HUES48 (cell line): ENCODE data around the gene CMSS1.

Experiments used
- H3K27ac ChIP-seq: one replicate; pipeline ENCODE4 v1.7.0; 2013; ENCODE audit warnings: low read depth, low read length, inconsistent platforms
- H3K27me3 ChIP-seq: 2 replicates; pipeline ENCODE4 v1.6.1; 2013; ENCODE audit warnings: mild to moderate bottlenecking, low read length; ENCODE audit not compliant: control insufficient read depth, insufficient read depth
- H3K36me3 ChIP-seq: 2 replicates; pipeline ENCODE4 v1.6.1; 2013; ENCODE audit warnings: low read length; ENCODE audit not compliant: control insufficient read depth, insufficient read depth
- H3K4me1 ChIP-seq: 2 replicates; pipeline ENCODE4 v1.6.1; 2013; ENCODE audit warnings: mild to moderate bottlenecking, low read length; ENCODE audit not compliant: control insufficient read depth, insufficient read depth
- H3K4me3 ChIP-seq: 2 replicates; pipeline ENCODE4 v1.5.1; 2013; ENCODE audit warnings: mild to moderate bottlenecking, low read depth, low read length
- H3K9ac ChIP-seq: 2 replicates; pipeline ENCODE4 v1.6.1; 2013; ENCODE audit warnings: mild to moderate bottlenecking, low read depth, low read length, moderate library complexity
- H3K9me3 ChIP-seq: 2 replicates; pipeline ENCODE4 v1.6.1; 2013; ENCODE audit warnings: low read length; ENCODE audit not compliant: control insufficient read depth, insufficient read depth

Gene CMSS1

GRCh38 chr3:99875929-99876841 is 58.5 kb downstream of the CMSS1 start:
- Histone ChIP-seq H3K36me3 (no peaks in the 10 kb centered on the region), H3K9ac (peak overlapping the region; percentile 61), H3K9me3 (no peaks in the 10 kb centered on the region), H3K27me3 (peaks cover 74% of the 10 kb centered on the region), H3K27ac (peak overlapping the region; percentile 93), H3K4me1 (peaks cover 39% of the 10 kb centered on the region), H3K4me3 (peak overlapping the region; percentile 60)

DNA sequence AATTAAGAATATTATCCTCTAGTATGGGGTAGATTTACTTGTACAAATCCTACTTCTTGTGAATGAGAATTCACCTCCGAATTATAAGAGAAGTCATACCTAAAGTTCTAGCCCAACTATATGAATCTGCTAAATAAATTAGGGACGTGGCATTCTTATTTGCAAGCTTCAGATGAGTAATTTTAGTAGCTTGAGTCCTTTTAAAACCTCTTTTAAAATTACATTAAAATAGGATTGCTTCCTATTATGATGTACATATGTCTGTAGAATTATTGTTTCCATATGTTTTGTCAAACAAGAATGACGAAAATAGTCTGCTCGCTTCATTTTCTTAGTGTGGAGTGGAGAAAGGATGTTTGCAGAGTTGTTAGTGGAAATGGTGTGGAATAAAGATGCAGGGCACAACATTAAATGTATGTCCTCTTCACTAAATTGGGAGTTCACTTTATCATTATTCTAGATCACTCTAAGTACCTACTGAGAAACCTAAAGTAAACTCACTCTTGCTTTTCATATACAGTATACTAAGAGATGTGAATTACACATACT is 59.4 kb downstream of the CMSS1 start:
- Histone ChIP-seq H3K27me3 (peaks cover 72% of the 10 kb centered on the region), H3K36me3 (no peaks in the 10 kb centered on the region), H3K9me3 (no peaks in the 10 kb centered on the region), H3K27ac (peak overlapping the region; percentile 93), H3K4me1 (peaks cover 31% of the 10 kb centered on the region), H3K4me3 (peak overlapping the region; percentile 60), H3K9ac (peak overlapping the region; percentile 61; the same call in 1 of the 2 replicates)

DNA sequence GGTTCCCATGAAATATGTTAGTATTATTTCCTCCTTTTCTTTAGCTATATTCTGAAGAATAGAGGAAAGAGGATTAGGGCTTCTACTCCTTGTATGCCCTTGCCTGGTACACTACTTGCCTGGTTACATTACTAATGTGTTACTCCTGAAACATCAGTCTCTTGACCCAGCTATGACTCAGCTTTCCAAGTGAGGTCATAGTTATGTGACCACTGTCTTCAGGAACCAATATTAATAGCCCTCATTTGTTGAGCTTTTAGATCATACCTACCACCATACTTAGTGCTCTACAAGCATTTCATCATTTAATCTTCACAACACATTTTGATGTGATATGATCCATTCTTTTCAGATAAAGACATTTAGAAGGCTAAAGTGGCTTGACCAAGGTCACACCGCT is 60.3 kb downstream of the CMSS1 start:
- Histone ChIP-seq H3K27ac (no peak overlapping the region), H3K4me1 (peaks cover 31% of the 10 kb centered on the region), H3K36me3 (no peaks in the 10 kb centered on the region), H3K9me3 (no peaks in the 10 kb centered on the region), H3K27me3 (peaks cover 63% of the 10 kb centered on the region), H3K9ac (no peak overlapping the region), H3K4me3 (no peak overlapping the region)

DNA sequence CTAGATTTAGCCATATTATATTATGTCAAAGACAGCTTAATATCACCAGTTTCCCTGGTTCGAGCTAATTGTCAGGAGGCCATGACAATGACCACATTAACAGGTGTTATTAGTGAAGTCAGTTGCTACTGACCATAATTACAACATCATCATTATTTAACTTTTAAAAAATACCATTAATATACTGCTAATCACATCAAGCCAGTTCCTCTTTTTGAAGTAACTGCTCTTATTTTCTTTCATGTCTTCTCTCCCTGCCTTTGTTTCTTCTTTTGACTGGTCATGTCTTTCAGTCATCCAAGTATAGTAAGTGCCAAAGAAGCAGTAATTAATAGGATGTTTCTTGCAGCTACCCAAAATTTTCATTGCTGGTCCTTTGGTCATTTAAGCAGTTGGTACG is 61.6 kb downstream of the CMSS1 start:
- H3K27me3 ChIP-seq: peaks cover 51% of the 10 kb centered on the region
- H3K4me1 ChIP-seq: peaks cover 31% of the 10 kb centered on the region

GRCh38 chr3:99881121-99881524 is 63.5 kb downstream of the CMSS1 start:
- peaks cover 24% of the 10 kb centered on the region for H3K4me1 ChIP-seq
- H3K27ac ChIP-seq: no peak overlapping the region
- peaks cover 37% of the 10 kb centered on the region for H3K27me3 ChIP-seq
- H3K9me3 ChIP-seq: no peaks in the 10 kb centered on the region
- H3K4me3 ChIP-seq: no peak overlapping the region
- H3K36me3 ChIP-seq: no peaks in the 10 kb centered on the region
- no peak overlapping the region for H3K9ac ChIP-seq

More for the DNA sequence above, 61.6 kb downstream of the CMSS1 start:
- no peak overlapping the region for H3K27ac ChIP-seq
- H3K4me3 ChIP-seq: no peak overlapping the region
- H3K9ac ChIP-seq: no peak overlapping the region
- H3K36me3 ChIP-seq: no peaks in the 10 kb centered on the region
- H3K9me3 ChIP-seq: no peaks in the 10 kb centered on the region

GRCh38 chr3:99882436-99883137 is 64.9 kb downstream of the CMSS1 start:
- Histone ChIP-seq H3K27me3 (peaks cover 25% of the 10 kb centered on the region), H3K9me3 (no peaks in the 10 kb centered on the region), H3K27ac (no peak overlapping the region), H3K9ac (no peak overlapping the region), H3K4me3 (no peak overlapping the region), H3K4me1 (peaks cover 13% of the 10 kb centered on the region; the same call in 1 of the 2 replicates), H3K36me3 (no peaks in the 10 kb centered on the region)

GRCh38 chr3:99883138-99883461 is 65.4 kb downstream of the CMSS1 start:
- no peaks in the 10 kb centered on the region for H3K36me3 ChIP-seq
- H3K4me1 ChIP-seq: peaks cover 8% of the 10 kb centered on the region; the same call in 1 of the 2 replicates
- H3K27ac ChIP-seq: no peak overlapping the region
- no peak overlapping the region for H3K9ac ChIP-seq
- no peak overlapping the region for H3K4me3 ChIP-seq
- peaks cover 20% of the 10 kb centered on the region for H3K27me3 ChIP-seq
- no peaks in the 10 kb centered on the region for H3K9me3 ChIP-seq

DNA sequence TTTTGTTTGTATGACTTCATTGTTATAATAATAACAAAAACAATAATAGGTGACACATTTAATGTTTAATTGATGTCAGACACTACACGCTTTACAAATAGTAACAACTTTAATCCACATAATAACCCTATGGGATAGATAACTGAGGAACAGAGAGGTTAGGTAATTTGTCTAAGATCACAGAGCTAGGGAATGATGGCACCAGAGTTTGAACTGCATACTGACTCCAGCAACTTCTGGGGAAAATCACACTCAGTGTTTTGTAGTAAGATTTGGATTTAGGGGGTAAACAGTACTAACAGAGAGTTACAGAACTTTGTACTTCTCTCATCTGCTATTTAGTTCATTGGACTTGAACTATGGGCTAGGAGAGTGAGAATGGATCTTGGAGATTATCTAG is 66.0 kb downstream of the CMSS1 start:
- Histone ChIP-seq H3K4me1 (peaks cover 6% of the 10 kb centered on the region; the same call in 1 of the 2 replicates), H3K9ac (no peak overlapping the region), H3K36me3 (no peaks in the 10 kb centered on the region), H3K27me3 (peaks cover 14% of the 10 kb centered on the region), H3K4me3 (no peak overlapping the region), H3K27ac (no peak overlapping the region), H3K9me3 (no peaks in the 10 kb centered on the region)

- Histone ChIP-seq H3K36me3 (no peaks in the 10 kb centered on the region), H3K27ac (no peak overlapping the region), H3K27me3 (peaks cover 6% of the 10 kb centered on the region), H3K4me1 (peaks cover 6% of the 10 kb centered on the region; the same call in 1 of the 2 replicates), H3K4me3 (no peak overlapping the region), H3K9me3 (no peaks in the 10 kb centered on the region), H3K9ac (no peak overlapping the region)
Measured at GRCh38 chr3:99884484-99884883, 66.8 kb downstream of the CMSS1 start.

- H3K9me3 ChIP-seq: no peaks in the 10 kb centered on the region
Measured at GRCh38 chr3:99885085-99885484, 67.4 kb downstream of the CMSS1 start.

DNA sequence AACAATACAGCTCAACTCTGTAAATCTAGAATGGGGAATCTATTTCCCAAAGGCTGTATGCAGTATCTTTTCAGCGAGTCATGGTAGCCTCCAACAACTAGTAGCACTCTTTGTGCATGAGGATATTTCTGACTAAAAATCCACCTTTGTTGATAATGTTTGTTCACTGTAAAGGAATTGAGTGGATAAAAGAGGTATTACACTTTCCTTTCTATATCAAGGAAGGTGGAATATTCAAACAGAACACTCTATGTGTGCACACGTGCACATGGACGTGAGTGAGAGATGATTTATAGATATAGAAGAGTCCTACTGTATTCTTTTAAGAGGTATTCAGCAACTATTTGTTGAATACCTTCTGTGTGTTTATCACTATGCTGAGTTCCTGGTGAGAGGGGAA is 68.2 kb downstream of the CMSS1 start:
- Histone ChIP-seq H3K36me3 (no peaks in the 10 kb centered on the region), H3K4me3 (no peak overlapping the region), H3K9me3 (no peaks in the 10 kb centered on the region)

More at GRCh38 chr3:99885085-99885484, 67.4 kb downstream of the CMSS1 start:
- H3K4me1 ChIP-seq: peaks cover 9% of the 10 kb centered on the region; the same call in 1 of the 2 replicates
- H3K36me3 ChIP-seq: no peaks in the 10 kb centered on the region
- H3K9ac ChIP-seq: no peak overlapping the region
- no peak overlapping the region for H3K4me3 ChIP-seq
- H3K27me3 ChIP-seq: peaks cover under 1% of the 10 kb centered on the region; the same call in 1 of the 2 replicates
- H3K27ac ChIP-seq: no peak overlapping the region

More for the DNA sequence above, 68.2 kb downstream of the CMSS1 start:
- Histone ChIP-seq H3K4me1 (peaks cover 16% of the 10 kb centered on the region; the same call in 1 of the 2 replicates), H3K27me3 (no peaks in the 10 kb centered on the region), H3K9ac (no peak overlapping the region), H3K27ac (no peak overlapping the region)
